Measurements from ENCODE around the gene INPP5B. TPM values are rescaled to one million over a fixed set of nuclear protein-coding genes. Genes with fewer than 3 reads are reported as not detected.

Gene INPP5B
- total RNA-seq, 2 experiments from 2014 or later = 27.7 to 29.1 TPM

DNA sequence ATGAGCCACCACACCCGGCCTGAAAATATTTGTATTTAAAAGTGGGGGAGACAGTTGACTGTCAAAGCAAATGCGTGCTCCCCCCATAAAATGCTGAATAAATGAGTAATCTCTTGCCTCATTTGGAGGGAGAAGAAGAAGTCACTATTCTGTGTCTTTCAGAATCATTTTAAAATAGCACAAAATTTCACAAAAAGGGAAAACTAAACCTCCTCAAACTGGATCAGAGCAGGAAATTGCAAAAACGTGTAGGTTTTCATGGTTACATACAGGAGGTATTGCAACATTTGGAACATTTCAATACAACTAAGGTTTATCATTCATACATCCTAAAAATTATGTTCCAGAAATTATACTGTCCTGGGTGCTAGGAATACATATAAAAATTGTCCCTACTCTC lies 101.1 kb downstream of the INPP5B start:
- H3K4me3 Mint-ChIP-seq = no peak overlapping the region
- H3K27ac Mint-ChIP-seq = peak overlapping the region; percentile 86
- intact Hi-C loops (cut with micrococcal nuclease) = no loop called here
- POLR2A ChIA-PET = interaction anchor here (1.2 to 1.3 kb wide), 2 partner anchors 8 to 14 kb away, joined by 3 to 6 read pairs; partner anchors contain the start of gene MTF1
- H3K9me3 Mint-ChIP-seq = no peaks in the 10 kb centered on the region
- peaks cover 47% of the 10 kb centered on the region for H3K4me1 Mint-ChIP-seq (ENCODE audit: low read depth)
- TF ChIP-seq, protein P1, sequence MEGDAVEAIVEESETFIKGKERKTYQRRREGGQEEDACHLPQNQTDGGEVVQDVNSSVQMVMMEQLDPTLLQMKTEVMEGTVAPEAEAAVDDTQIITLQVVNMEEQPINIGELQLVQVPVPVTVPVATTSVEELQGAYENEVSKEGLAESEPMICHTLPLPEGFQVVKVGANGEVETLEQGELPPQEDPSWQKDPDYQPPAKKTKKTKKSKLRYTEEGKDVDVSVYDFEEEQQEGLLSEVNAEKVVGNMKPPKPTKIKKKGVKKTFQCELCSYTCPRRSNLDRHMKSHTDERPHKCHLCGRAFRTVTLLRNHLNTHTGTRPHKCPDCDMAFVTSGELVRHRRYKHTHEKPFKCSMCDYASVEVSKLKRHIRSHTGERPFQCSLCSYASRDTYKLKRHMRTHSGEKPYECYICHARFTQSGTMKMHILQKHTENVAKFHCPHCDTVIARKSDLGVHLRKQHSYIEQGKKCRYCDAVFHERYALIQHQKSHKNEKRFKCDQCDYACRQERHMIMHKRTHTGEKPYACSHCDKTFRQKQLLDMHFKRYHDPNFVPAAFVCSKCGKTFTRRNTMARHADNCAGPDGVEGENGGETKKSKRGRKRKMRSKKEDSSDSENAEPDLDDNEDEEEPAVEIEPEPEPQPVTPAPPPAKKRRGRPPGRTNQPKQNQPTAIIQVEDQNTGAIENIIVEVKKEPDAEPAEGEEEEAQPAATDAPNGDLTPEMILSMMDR (IDR thresholded peaks at IDR 0.05) = no peak
- CTCF ChIA-PET = interaction anchor here (0.8 to 3.2 kb wide), 4 partner anchors 8 to 242 kb away, joined by 3 to 33 read pairs (median 4); partner anchors contain the start of gene MTF1
- peaks cover 16% of the 10 kb centered on the region for H3K36me3 Mint-ChIP-seq (ENCODE audit: low read depth)
- DNase-seq (no peak), ATAC-seq (no peak)
- no peaks in the 10 kb centered on the region for H3K27me3 Mint-ChIP-seq

DNA sequence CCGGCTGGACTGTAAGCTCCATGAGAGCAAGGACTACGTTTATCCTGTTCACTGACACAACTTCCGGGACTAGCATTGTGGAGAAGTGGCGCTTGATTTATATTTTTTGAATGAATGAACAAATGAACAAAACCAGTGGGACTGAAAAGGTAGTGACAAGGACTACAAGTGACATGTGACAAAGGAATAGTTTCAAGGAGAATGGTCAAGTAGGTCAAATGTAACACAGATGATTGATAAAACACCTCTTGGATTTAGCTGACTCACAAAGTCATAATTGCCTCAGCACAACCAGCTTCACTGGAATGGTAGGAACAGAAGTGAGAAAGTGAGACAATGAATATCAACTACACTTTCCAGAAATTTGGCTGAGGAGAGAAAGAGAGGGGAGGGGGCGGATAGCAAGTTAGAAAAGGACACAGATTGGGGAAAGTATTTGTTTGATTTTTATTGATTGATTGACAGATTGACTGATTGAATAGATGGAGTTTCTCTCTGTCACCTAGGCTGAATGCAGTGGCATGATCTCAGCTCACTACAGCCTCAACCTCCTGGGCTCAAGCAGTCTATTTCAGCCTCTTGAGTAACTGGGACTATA lies 101.7 kb downstream of the INPP5B start:
- no peak for DNase-seq
- Mint-ChIP-seq H3K4me3 (no peak overlapping the region), H3K9me3 (no peaks in the 10 kb centered on the region), H3K27me3 (no peaks in the 10 kb centered on the region), H3K27ac (no peak overlapping the region), H3K36me3 (ENCODE audit: low read depth) (peaks cover 18% of the 10 kb centered on the region), H3K4me1 (ENCODE audit: low read depth) (peaks cover 47% of the 10 kb centered on the region)
- no peak for ATAC-seq
- CTCF ChIA-PET = interaction anchor here (0.8 to 1.5 kb wide), 3 partner anchors 8 to 28 kb away, joined by 3 to 9 read pairs (median 3); partner anchors contain the start of gene MTF1
- TF ChIP-seq, protein P1 (IDR thresholded peaks at IDR 0.05) = no peak
- POLR2A ChIA-PET = interaction anchor here (1.2 to 1.3 kb wide), 2 partner anchors 14 to 22 kb away, joined by 4 to 6 read pairs; partner anchors contain the start of gene MTF1
- intact Hi-C loops (cut with micrococcal nuclease) = no loop called here

DNA sequence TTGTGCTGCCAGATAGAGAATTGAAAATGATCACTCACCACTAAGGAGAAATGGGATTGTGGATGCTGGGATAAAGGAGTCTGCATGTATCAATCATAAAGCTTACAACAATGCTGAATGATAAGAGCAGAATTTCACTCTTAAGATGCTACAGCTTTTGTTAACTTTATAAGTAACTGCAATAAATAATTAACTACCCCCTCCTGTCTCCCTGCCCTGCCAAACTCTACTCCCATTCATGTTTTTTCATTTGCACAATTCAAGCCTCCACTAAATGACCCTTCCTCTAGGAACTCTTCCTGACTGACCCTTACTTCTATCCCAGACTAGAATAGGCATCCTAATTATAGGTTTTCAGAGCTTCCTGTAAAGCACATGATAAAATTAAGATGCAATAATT lies 102.3 kb downstream of the INPP5B start:
- ATAC-seq (no peak), DNase-seq (no peak)
- intact Hi-C loops (cut with micrococcal nuclease) = no loop called here
- ChIA-PET CTCF (interaction anchor here (1.1 to 1.5 kb wide), 2 partner anchors 15 to 28 kb away, joined by 3 to 9 read pairs; partner anchors contain the start of gene MTF1), POLR2A (interaction anchor here (1.3 kb wide), 1 partner anchor 22 kb away, joined by 4 read pairs; no protein-coding TSS in a partner anchor)
- TF ChIP-seq, protein P1 (IDR thresholded peaks at IDR 0.05) = no peak
- H3K9me3 Mint-ChIP-seq = no peaks in the 10 kb centered on the region
- no peak overlapping the region for H3K27ac Mint-ChIP-seq
- H3K4me1 Mint-ChIP-seq (ENCODE audit: low read depth) = peaks cover 46% of the 10 kb centered on the region
- H3K36me3 Mint-ChIP-seq (ENCODE audit: low read depth) = peaks cover 24% of the 10 kb centered on the region
- no peaks in the 10 kb centered on the region for H3K27me3 Mint-ChIP-seq
- H3K4me3 Mint-ChIP-seq = no peak overlapping the region

DNA sequence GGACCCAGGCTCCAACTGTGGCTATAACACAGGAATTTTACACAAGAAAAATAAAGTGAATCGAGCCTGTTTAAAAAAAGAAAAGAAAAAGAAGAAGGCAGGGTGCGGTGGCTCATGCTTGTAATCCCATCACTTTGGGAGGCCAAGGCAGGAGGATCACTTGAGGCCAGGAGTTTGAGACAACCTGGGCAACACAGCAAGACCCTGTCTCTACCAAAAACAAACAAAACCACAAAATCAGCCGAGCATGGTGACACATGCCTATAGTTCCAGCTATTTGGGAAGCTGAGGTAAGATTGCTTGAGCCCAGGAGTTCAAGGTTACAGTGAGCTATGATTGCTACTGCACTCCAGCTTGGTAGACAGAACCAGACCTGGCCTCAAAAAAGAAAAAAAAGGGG lies 105.2 kb downstream of the INPP5B start:
- ATAC-seq = no peak
- Mint-ChIP-seq H3K36me3 (ENCODE audit: low read depth) (peaks cover 24% of the 10 kb centered on the region), H3K4me3 (no peak overlapping the region), H3K9me3 (no peaks in the 10 kb centered on the region), H3K4me1 (ENCODE audit: low read depth) (peaks cover 30% of the 10 kb centered on the region), H3K27ac (no peak overlapping the region), H3K27me3 (no peaks in the 10 kb centered on the region)
- TF ChIP-seq, protein P1 (IDR thresholded peaks at IDR 0.05) = no peak
- intact Hi-C loops (cut with micrococcal nuclease) = no loop called here
- ChIA-PET POLR2A (no interaction called here), CTCF (interaction anchor here (0.8 to 4.1 kb wide), 2 partner anchors 18 to 132 kb away, joined by 3 to 17 read pairs; partner anchors contain the start of gene MTF1)
- no peak for DNase-seq

DNA sequence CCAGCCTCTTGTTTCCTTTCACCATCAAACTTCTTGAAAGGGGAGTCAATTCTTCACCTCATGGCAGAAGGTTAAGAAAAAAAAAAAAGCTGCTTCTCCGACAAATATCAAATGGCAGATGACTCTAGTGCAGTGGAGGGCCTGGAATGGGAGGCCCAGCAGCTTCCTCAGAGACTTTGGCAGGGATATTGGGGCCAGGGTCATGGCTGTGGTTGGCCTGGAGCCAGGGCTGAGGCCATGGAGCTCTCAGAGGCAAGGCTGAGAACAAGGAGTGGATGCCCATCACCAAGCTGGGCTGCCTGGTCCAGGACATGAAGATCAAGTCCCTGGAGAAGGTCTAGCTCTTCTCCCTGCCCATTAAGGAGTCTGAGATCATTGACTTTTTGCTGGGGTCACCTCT lies 106.1 kb downstream of the INPP5B start:
- DNase-seq = no peak
- CTCF ChIA-PET = interaction anchor here (0.8 to 4.1 kb wide), 2 partner anchors 19 to 131 kb away, joined by 3 to 17 read pairs; partner anchors contain the start of gene MTF1
- no peak overlapping the region for H3K27ac Mint-ChIP-seq
- TF ChIP-seq, protein P1 (IDR thresholded peaks at IDR 0.05) = no peak
- peaks cover 21% of the 10 kb centered on the region for H3K4me1 Mint-ChIP-seq (ENCODE audit: low read depth)
- intact Hi-C loops (cut with micrococcal nuclease) = no loop called here
- H3K4me3 Mint-ChIP-seq = no peak overlapping the region
- H3K27me3 Mint-ChIP-seq = no peaks in the 10 kb centered on the region
- H3K9me3 Mint-ChIP-seq = no peaks in the 10 kb centered on the region
- ATAC-seq = no peak
- POLR2A ChIA-PET = interaction anchor here (0.8 to 1.1 kb wide), 2 partner anchors 10 kb away, joined by 3 read pairs; no protein-coding TSS in a partner anchor
- H3K36me3 Mint-ChIP-seq (ENCODE audit: low read depth) = peaks cover 26% of the 10 kb centered on the region
